HK-2 (cell line): ENCODE results near the gene SEZ6L.
"Not testable (repeated sequence)": the region's sequence is repeated elsewhere in the genome, so short reads cannot be mapped to it uniquely, and the experiment has no call there.

Source experiments
- DNase-seq: peaks from one replicate; pipeline ENCODE4 v3.0.0-alpha.2; 2018; ENCODE audit not compliant: unreplicated experiment

SEZ6L gene

DNA sequence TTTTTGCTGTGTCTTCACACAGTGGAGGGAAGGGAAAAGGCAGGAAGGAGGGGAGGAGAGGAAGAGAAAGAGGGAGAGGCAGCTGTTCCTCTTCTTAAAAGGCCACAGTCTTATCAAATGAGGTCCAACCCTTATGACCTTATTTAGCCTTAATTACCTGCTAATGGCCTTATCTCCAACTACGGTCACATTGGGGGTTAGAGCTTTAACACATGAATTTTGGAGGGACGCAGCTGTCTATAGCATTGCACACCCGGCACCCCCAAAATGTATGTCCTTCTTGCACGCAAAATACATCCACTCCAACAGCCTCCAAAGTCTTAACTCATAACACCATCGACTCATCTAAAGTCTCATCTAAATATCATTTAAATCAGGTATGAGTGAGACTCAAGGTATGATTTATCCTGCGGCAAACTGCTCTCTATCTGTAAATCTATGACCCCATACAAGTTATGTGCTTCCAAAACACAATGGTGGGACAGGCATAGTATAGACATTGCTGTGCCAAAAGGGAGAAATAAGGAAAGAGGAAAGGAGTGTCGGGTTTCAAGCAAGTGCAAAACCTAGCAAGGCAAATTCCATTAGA is 214.8 kb downstream of the SEZ6L start:
- DNase-seq, result no peak

DNA sequence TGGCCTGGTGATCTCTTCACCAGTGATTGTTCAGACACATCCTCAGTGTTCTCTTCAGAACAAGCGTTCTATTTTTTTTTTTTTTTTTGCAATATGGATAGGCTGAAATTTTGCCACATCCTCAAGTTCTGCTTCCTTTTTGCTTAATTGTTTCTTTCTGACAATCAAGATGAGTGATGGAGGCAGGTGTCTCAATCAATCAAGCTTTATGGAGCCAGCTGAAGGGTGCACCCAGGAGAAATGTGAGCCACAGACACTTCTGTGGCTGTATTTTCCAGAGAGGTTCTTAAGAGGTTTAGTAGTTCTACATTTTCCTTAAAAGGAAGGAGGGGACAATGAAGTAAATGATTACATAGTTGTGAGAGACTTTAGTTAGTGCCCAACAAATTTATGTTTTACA is 215.9 kb downstream of the SEZ6L start:
- no peak for DNase-seq

DNA sequence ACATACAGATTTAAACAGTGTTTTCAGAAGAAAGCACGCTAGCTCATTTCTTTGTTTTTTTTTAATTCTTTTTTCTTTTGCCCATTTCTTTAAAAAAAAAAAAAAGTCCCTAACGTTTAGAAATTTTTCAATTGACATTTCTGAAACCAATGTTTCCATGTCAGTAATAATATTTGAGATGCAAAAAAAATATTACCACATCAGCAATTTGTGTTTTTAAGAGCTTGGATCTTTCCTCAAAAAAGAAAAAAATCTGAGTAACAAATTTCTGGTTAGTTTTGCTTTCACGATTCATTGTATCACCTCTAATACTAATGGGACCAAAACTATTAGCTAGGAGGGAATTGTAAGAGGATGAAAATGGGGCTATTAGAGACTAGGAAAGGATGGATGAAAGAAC is 219.9 kb downstream of the SEZ6L start:
- DNase-seq, result no peak

DNA sequence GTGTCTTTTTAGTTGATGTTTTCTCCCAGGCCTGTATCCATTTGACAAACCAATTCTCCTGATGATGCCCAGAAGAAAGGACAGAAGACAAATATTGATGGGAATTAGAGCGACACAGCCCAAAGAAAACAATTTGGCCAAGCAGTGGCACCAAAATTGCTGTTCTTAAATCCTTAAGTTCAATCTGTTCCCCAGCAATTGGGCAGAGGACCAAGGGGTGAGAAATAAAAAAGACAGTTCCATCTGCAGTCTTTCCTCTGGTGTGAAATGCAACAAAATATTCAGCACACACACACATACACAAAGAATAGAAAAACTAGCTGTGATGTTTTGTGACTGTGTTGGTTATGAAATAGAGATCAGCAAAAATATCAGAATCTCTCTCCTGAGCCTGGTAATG is 221.8 kb downstream of the SEZ6L start:
- DNase-seq, result no peak

DNA sequence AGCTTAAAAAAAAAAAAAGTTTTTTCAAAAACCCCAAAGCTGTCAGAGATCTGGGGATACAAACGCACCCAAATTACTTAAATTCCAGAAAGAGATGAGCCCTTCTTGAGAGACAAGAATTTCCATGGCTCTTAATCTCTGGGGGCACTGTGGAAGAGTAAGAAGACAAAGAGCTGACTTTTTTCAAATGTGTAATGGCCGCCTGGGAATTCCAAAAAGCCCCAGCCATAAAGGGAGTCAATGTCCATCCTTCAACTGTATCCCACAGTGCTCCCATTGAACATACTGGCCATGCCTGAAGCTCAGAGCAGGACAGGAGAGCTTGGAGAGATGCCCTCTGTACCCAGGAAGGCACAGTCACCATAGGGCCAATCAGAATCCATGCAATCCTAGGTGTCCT is 222.4 kb downstream of the SEZ6L start:
- no peak for DNase-seq

DNA sequence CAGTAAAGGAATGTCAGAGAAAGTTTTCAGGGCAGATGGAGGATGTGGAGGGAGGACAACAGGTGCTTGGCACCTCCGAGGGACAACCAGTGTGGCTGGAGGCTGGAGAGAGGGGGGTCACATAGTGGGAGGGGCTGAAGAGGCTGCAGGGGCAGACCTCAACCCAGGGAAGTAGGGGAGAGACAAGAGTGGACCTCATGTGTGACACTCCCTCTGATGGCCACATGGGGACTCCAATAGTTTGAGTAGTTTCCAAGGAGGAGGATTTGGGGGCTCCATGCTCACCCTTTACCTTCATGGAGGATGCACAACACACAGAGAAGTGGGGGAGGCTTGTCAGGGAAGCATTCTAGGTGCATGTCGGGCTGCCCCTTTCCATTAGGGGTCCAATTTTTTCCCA is 224.7 kb downstream of the SEZ6L start:
- DNase-seq, result no peak

DNA sequence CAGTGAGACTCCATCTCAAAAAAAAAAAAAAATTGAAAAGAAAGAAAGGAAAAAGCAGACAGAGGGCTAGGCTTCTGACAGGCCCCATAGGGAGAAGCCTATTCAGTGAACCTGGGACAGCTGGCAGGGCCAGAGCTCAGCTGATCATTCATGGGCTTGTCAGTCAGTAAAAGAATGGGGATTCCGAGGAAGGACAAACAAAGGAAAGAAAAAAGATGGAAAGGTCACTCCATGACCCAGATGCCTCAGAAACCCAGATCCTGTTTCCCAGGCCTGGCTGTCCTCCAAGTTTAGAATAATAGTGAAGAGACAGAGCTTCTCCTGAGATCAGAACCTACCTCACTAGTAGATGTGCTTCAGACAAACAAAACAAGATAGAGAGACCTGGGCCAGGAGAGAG is 225.5 kb downstream of the SEZ6L start:
- no peak for DNase-seq

DNA sequence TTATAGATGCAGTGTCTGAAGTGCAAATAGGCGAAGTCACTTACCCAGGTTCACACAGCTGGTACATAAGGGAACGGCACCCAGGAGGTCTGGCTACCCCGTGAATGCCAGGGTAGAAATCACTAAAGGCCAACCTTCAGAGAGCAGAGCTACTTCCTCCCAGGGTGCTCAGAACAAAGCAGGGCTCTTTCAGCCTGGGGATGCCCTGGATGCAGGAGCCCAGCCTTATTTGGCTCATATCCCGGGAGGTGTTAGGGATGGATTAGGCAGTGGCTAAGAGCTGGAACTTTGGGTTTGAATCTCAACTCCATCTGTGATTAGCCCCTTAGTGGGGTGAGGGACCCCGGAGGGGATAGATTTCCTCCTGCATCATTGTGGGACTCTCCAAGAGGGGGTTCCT is 226.7 kb downstream of the SEZ6L start:
- DNase-seq, result no peak

DNA sequence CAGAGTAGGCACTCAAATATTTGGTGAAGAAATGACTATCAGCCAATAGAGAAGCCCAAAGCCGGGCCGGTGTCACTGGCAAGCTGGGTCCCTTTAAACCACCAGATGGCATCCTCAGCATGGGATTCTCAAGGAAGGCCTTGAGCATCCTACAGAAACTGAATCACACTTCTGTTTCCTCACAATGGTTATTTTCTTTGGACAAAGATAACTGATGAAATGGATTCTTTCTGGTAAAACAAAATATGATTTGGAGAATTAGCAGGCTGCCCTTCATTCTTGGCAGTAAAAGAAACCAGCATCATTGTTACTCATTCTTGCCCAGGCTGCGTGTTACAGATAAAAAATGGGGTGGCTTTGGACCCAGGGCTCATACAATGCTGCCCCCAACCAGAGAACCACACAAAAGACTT is 229.5 kb downstream of the SEZ6L start:
- DNase-seq, result peak; percentile 42

DNA sequence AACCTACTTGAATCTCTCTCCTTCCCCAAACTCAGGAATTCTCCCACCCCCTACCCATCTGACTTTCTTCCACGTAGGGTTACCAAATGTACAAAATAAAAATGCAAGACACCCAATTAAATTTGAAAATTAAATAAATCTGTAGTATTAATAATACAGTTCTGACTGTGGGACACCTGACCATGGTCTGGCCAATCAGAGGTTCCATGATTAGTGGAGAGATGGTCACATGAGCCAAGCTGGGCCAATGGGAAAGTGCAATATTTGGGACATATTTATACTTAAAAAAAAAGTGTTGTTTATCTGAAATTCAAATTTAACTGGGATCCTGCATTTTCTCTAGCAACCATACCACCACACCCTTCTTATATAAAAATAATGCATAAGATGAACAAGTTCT is 230.0 kb downstream of the SEZ6L start:
- DNase-seq, result no peak

DNA sequence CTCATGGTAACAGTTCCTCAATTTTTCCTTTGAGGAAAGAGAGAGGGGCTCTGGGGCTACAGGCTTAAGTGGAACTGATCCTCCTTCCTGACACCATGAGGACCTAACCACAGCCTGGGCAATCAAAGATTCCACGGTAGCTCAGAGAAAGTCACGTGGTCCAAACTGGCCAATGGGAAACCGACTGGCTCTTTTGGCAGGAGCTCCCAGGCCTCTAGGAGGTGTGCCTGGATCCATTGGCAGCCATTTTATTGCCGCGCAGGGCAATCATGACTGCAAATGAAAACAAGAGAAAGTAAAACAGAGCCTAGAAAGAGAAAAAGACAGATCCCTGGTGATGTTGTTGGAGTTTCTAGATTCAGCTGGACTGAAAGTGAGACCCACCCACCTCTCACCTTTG is 232.5 kb downstream of the SEZ6L start:
- DNase-seq, result no peak

DNA sequence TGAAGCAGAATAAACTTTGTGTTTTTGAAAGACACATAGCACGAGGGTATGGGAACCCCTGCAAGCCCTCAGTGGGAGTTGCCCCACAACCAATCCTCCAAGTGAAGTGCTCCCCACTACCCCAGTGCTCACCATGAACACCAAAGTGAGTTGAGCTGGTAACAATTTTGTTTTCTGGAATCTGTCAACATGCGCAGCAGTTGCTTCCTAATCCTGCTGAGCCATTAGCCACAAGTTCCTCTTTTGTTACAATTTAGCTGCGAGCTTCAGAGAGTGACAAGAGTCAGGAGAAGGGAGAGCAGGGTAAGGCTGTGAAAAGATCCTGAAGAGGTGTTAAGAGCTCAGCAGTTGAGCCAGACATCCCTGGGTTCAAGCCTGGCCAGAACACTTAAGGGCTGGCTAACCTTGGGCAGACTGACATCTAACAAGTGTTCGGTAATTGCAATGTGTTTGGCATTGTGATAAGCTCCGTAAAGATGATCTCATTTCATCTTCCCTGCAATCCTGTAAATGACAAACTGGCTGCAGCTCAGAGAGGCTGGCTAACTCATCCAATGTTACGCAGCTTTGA is 235.7 kb downstream of the SEZ6L start:
- no peak for DNase-seq

DNA sequence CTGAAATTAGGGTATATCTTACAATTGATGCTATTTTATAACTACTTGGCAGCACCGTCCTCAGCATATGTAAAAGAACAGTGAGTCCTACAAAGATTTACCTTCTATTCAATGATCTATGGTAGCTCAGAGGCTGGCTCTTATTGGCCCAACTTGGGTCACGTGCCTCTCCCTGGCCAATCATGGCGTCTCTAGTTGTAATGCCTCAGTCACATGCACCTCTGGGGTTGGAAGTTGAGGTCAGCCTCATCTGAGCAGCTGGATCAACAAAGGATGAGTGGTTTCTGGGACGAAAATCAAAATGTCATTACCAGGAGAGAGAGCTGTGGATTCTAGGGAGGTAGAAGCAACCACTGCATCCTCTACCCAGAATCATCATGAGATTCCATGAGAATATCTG is 236.9 kb downstream of the SEZ6L start:
- no peak for DNase-seq

DNA sequence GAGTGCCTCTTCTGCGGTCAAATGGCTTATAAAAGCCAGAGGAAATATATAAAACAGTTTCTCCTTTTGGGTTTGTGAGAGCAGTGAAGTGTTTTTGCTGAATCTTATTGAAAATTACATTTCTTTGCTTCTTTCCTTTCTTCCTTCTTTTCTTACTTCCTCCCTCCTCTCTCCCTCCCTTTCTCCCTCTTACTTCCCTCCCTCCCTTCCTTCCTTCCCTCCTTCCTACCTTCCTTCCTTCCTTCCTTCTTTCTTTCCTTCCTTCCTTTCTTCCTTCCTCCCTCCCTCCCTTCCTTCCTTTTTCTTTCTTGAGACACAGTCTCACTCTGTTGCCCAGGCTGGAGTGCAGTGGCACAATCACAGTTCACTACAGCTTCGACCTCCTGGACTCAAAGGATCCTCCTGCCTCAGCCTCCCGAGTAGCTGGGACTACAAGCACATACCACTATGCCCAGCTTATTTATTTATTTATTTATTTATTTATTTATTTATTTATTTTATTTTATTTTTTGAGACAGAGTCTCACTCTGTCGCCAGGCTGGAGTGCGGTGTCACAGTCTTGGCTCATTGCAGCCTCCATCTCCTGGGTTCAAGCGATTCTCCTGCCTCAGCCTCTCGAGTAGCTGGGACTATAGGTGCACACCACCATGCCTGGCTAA is 239.4 kb downstream of the SEZ6L start:
- DNase-seq, result not testable (repeated sequence)

DNA sequence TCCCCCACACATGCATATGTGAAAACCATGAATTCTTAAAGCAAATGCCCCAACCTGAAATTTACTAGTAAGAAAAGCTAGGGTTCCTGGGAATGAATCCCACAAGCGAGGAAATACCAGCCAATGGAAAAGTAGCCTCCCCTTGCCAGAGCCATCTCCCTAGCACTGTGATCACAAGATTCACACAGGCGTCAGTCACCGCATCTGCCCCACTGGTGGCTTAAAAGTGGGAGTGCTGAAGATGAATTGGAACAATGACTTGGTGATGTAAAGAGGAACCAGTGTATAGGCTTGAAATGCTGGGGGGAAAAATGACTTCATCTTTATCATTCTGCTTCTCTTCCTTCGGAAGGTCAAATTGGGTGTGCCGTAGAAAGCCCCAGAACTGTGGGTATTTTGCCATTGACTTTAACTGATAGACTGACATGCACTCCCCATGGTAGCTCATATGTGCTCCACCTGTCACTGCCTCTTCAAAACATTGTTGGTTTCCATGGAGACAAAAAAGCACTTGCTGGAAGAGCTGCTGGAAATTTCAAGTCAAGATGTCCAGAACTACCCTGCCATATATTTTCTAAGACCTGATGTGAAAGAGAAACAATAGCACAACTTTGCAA is 240.6 kb downstream of the SEZ6L start:
- DNase-seq, result no peak

DNA sequence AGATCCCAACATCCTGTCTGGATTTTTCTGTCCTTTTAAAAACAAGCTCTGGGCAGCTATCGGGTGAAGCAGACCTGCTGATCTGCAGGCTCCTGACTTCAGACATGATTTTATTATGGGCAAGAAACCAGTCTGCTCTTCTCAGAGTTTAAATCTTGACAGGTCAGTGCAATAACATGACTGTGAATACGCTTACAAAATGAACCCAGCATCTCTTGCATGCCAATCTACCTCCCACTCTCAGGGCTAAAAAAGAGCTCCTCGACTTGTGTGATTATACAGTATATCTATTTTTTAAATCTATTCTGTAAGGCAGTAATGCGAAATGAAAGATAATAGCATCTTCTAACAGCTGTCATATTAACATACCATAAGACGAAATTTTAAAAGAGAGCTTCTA is 241.1 kb downstream of the SEZ6L start:
- DNase-seq, result no peak

DNA sequence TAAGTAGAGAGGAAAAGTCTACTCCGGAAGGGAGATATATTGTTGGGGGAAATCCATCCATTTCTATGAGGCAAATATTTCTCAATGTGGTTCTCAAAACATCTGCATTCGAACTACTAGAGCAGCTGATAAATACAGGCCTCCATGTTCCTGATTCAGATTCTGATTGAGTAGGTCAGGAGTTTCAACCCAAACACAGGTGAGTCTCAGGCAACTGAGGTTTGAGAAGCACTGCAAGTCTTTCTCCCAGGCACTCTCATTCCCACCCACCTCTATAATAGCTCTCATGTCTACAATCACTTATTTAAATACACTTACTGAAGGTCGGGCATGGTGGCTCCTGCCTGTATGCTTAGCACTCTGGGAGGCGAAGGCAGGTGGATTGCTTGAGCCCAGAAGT is 245.1 kb downstream of the SEZ6L start:
- no peak for DNase-seq

DNA sequence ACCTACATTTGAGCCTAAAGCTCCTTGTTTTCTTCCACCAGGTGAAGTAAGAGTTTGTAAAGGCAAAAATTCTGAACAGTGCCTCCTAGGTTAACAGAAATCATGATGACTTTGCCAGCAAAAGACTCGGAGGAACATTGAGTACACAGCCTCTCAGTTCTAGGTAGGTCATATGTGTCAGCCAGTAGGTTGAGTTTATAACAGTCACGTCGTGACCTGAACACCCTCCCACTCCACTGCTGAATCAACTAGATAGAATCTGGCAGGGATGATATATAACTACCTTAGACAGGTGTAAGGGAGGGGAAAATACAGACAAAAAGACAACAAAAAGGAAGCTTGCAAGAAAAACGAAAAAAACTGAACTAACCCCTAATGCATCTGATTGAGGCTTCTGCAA is 247.0 kb downstream of the SEZ6L start:
- no peak for DNase-seq

DNA sequence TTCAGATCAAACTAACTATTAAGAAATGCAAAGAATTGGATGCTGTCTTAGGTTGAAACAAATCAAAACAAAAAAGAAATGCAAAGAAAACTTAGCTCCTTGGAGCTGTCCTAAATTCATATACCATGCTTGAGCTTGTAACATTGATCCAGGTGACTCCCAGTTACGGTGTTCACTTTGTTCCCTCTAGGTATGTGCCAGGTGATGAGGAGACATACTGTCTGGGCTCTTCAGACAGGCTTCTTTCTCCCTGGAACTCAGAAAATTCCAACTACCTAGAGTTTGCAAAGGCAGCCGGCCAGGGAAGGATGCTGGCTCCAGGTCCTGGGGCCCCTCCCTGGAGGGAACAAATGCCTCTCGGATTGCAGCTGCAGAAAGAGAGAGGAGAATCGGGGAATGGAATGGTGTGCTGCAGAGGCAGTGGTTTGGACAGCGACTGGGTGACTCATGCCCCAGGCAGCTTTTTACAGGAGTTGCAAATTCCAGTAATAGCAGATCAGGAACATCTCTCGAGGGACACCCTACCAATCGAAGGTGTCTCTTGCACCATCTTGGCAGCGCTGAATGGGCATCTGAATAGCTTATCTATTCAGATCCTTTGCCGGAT is 247.5 kb downstream of the SEZ6L start:
- DNase-seq, result peak; percentile 62

DNA sequence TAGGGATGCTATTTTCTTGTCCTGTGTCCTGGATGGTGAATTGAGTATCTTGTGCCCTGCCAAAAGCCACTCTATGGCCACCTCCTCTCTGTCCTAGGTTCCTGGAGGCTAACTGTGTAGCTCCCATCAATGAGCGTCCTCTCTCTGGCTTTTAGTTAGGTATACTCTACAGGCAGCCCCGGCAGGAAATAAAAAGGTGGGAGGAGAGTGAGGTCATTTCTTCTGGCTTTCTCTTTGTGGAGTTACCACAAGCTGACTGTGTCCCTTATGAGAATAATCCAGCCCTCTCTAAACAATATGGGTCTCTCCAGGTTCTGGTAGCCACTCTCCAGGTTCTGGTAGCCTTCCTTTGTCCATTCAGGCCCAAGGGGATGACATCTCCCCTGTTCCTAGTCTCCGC is 248.1 kb downstream of the SEZ6L start:
- DNase-seq, result no peak

DNA sequence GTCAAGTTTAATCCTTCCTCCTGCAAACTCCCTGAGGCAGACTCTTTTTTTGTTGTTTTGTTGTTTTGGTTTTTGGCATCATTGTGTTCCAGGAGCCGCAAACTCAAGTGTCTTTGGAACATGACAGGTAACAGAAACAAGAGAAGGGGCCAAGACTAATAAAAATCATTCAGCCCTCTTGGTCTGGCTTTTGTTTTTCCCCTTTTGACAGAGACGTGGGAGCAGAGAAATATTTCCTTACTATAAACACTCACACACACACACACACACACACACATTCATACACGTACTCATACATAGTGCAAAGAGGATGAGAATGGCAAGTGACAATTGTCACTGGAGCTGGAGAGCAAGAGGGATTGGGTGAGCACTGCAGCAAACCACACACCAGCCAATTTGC is 249.4 kb downstream of the SEZ6L start:
- no peak for DNase-seq

DNA sequence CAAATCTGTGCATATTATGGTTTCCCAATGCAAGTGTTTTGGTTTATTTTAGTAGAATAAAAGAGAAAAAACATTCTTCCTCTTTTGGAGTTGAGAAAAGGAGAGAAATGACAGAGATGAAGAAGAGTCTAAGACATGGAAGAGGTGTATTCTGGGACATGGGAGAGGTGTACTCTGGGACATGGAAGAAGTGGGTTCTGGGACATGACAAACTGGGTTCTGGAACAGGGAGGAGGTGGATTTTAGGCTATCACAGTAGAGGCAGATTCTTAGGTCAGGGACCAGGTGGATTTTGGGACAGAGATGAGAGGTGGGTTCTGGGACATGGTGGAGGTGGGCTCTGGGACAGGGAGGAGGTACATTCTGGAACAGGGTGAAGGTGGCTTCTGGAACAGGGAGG is 257.7 kb downstream of the SEZ6L start:
- no peak for DNase-seq
